Skeletal muscle tissue (tissue), 4 donors: ENCODE results near the gene S100PBP. TPM values are rescaled to one million over a fixed set of nuclear protein-coding genes. Genes with fewer than 3 reads are reported as not detected.
A peak's percentile ranks its signal among the peaks of the same experiment; 100 is the strongest.

ENCODE experiments used
- H3K27ac ChIP-seq: one replicate; pipeline ENCODE4 v1.7.0; 2013; ENCODE audit warnings: mild to moderate bottlenecking, low read depth, low read length, inconsistent platforms
- H3K27me3 ChIP-seq, 3 donors: one replicate each; pipeline ENCODE4 v1.7.0; 2013; ENCODE audit warnings: low read length in 3 of 3; ENCODE audit not compliant: control insufficient read depth in 3 of 3, insufficient read depth in 3 of 3
- H3K36me3 ChIP-seq, 3 donors: one replicate each; pipeline ENCODE4 v1.7.0; 2013; ENCODE audit warnings: low read length in 3 of 3; ENCODE audit not compliant: control insufficient read depth in 3 of 3, insufficient read depth in 3 of 3
- H3K4me1 ChIP-seq, 3 donors: one replicate each; pipeline ENCODE4 v1.7.0; 2013; ENCODE audit warnings: low read length in 3 of 3, mild to moderate bottlenecking in 3 of 3; ENCODE audit not compliant: control insufficient read depth in 3 of 3, insufficient read depth in 3 of 3
- H3K4me3 ChIP-seq, 3 donors: one replicate each; pipeline ENCODE4 v1.7.0; 2013; ENCODE audit warnings: low read length in 3 of 3
- H3K9ac ChIP-seq, 3 donors: one replicate each; pipeline ENCODE4 v1.7.0; 2013; ENCODE audit warnings: low read length in 3 of 3, mild to moderate bottlenecking in 3 of 3, moderate library complexity in 2 of 3, low read depth in 1 of 3
- H3K9me3 ChIP-seq, 3 donors: one replicate each; pipeline ENCODE4 v1.7.0; 2013; ENCODE audit warnings: low read length in 3 of 3; ENCODE audit not compliant: control insufficient read depth in 3 of 3
- total RNA-seq: library from RNA; depleted of rRNA; stranded (reverse); fragments of >200 nt; gene quantifications from one replicate; pipeline ENCODE4 v1.2.3, GENCODE V29; 2014
- donor health status: Osteomylitis.

S100PBP gene
- total RNA-seq, 1 donor from 2014 or later, result 22.4 TPM

DNA sequence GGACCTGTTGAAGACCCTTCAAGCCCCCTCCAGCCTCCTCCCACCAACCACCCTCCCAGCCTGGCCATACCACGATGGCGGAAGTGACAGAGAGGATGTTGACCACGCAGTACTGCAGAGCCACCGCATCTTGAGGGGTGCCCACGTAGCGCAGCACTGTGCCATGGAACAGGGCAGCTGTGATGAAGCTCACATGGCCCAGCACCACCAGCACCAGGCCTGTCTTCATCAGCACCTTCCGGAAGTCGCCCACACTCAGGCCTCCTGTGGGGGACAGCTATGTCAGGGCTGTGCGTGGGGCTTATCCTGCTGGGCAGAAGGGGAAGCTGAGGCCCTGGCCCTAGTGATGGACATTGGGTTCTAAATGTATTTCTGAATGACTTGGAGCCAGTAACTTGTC, 80.6 kb downstream of the S100PBP start:
- Histone ChIP-seq H3K4me3 (no peak overlapping the region), H3K9me3 (no peaks in the 10 kb centered on the region), H3K9ac (no peak overlapping the region), H3K27ac (no peak overlapping the region), H3K4me1 (peaks cover 9 to 11% (median 10%) of the 10 kb centered on the region in 3 donors), H3K27me3 (peaks cover 3 to 35% (median 23%) of the 10 kb centered on the region in 3 donors), H3K36me3 (no peaks in the 10 kb centered on the region)

DNA sequence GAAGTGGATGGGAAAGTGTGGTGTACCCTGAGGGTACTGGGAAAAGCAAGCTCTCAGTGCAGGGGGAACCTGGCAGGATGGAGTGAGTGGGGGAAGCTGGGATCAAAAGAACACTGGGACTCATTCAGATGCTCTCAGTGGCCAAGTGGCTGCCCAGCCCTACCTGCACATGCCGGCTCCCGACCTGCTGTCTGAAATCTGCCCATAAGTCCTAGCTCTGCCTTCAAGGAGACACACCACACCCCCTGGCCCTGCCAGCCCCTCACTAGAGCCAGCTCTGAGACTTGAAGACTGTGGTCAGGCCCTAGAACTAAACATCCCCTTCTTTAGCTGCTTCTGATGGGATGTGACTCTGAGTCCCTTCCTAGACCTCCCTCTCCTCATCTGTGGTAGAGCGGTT, 81.5 kb downstream of the S100PBP start:
- H3K4me1 ChIP-seq, result peaks cover 9 to 11% (median 10%) of the 10 kb centered on the region in 3 donors
- H3K36me3 ChIP-seq, result no peaks in the 10 kb centered on the region
- H3K9ac ChIP-seq, result no peak overlapping the region
- H3K27ac ChIP-seq, result no peak overlapping the region
- H3K4me3 ChIP-seq, result no peak overlapping the region
- H3K9me3 ChIP-seq, result no peaks in the 10 kb centered on the region
- peaks cover 0 to 29% (median 17%) of the 10 kb centered on the region in 3 donors for H3K27me3 ChIP-seq

DNA sequence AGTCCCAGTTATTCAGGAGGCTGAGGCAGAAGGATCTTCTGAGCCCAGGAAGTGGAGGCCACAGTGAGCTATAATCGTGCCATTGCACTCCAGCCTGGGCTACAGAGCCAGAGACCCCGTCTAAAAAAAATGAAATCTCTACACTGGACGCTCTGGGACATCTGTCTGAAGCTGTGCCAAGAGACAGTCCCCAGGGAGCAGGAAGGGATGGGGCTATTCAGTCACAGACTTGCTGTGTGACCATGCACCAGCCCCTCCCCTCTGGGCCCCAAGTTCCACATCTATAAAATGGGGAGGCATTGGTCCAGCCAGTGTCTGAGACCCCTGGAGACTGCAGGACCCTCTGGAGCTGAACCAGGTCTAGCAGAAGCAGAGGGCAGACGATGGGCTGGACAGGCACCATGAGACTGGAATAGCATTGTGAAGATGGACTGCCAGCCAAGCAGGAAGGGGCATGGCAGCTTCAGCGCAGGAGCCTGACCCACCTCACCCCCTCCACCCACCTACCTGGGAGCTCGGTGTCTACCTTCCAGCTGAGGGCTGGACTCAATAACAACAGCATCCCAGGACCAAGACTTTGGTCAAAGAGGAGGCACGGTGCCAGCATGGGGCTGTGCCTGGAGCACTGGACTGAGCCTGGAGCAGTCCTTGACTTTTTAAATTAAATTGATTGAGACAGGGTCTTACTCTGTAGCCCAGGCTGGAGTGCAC, 82.3 kb downstream of the S100PBP start:
- Histone ChIP-seq H3K9ac (no peak overlapping the region), H3K27me3 (peaks cover 0 to 26% (median 17%) of the 10 kb centered on the region in 3 donors), H3K9me3 (no peaks in the 10 kb centered on the region), H3K27ac (no peak overlapping the region), H3K4me3 (no peak overlapping the region), H3K4me1 (peaks cover 9 to 11% (median 10%) of the 10 kb centered on the region in 3 donors), H3K36me3 (no peaks in the 10 kb centered on the region)

DNA sequence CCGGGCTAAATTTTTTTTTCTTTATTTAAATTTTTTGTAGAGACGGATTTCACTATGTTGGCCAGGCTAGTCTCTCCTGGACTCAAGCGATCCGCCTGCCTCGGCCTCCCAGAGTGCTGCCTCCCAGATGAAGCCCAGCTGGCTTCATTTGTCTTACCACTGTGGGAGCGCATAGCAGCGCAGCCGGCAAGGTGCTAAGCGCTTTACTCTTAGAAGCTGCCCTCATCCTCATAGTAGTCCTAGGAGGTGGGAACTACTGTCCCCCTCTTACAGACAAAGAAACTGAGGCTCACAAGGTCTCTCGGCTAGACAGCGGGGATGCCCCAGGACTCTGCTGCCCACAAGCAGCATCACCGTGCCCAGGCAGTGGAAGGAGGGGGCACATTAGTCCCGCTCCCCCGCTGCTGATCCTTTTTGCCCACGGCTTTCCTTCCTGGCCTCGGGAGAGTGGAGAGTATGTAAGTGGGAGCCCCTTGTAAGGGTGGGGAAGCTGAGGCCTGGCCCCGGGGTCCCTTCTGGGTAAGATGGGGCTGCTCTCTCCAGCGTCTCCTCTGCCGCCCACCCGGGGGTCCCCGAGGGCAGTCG, 83.0 kb downstream of the S100PBP start:
- H3K4me3 ChIP-seq, result peak overlapping the region; percentile 60 to 66 (median 63)
- peaks cover 9 to 11% (median 10%) of the 10 kb centered on the region in 3 donors for H3K4me1 ChIP-seq
- H3K27ac ChIP-seq, result no peak overlapping the region
- H3K27me3 ChIP-seq, result peaks cover 0 to 22% (median 17%) of the 10 kb centered on the region in 3 donors
- no peaks in the 10 kb centered on the region for H3K36me3 ChIP-seq
- H3K9me3 ChIP-seq, result no peaks in the 10 kb centered on the region
- H3K9ac ChIP-seq, result peak overlapping the region in 2 of 3 donors; percentile 38 to 68

DNA sequence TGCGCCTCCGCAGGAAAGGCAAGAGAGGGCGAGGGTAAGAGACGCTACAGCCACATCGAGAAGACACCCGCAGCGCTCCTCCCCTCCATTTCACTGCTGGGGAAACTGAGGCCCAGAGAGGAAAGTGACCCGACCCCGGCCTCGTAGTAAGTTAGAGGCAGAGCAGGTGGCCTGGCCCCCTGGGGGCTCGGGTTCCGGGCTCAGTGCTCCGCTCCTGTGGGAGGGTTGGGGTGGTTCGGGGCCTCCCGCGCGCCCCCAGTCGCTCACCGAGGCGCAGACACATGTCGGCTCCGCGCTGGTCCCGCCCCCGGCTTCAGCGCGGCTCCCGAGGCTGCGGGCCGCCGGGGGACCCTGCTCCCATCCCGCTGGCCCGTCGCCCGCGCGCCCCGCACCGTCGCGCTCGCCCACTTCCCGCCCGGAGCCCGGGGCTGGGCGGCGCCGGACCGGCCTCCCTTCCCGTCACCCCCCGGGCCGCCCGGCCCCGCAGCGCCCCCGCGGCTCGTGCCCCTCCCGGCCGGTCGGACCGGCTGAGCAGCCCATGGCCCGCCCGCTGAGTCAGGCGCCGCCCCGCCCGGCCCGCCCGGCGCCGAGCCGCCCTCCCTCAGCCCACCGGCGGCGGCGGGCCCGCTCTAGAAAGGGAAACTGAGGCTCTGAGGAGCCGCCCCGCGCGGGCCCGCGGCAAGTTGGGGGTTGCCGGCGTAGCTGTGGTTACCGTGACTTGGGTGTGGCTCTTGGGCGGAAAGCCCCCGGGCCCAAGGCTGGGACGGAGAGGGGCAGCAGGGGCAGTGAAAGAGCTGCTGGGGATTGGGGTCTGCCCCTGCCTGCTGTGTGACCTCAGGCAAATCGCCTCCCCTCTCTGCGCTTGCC, 83.7 kb downstream of the S100PBP start, which contains the start of gene TMEM54:
TMEM54 (minus strand) TSS at position 434 of the 867 bp plus-strand sequence; CDS start at position 283, 151 bp downstream.
- H3K27ac ChIP-seq, result no peak within 1 kb of the TSS
- H3K9ac ChIP-seq, result peak within 1 kb of the TSS; percentile 56 to 68 (median 65)

DNA sequence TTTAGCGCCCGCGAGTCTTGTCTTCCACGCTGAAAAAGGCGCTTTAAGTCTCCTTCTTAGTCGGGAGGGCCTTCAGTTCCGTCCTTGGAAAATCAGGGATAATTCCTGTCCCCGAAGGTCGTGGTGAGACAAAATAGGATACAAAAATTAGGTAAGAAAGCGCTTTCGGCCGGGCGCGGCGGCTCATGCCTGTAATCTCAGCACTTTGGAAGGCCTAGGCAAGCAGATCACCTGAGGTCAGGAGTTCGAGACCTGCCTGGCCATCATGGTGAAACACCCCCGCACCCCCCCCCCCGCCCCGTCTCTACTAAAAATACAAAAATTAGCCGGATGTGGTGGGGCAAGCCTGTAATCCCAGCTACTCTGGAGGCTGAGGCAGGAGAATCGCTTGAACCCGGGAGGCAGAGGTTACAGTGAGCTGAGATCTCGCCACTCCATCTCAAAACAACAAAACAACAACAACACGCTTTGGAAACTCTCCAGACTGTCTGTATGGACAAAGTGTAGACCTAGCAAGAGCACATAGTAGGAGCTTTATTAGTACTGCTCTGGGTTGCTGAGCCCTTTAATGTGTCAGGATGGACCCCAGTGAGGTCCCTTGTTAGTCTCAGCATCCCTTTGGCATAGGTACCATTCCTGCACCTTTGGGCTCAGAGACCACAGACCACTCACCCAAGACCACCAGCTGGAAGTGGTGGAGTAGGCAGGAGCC, 84.5 kb downstream of the S100PBP start:
- Histone ChIP-seq H3K4me3 (peak overlapping the region; percentile 65 to 76 (median 66)), H3K4me1 (peaks cover 9 to 11% (median 10%) of the 10 kb centered on the region in 3 donors), H3K36me3 (no peaks in the 10 kb centered on the region), H3K9ac (peak overlapping the region; percentile 56 to 65 (median 62)), H3K27ac (no peak overlapping the region), H3K9me3 (no peaks in the 10 kb centered on the region), H3K27me3 (peaks cover 0 to 18% (median 17%) of the 10 kb centered on the region in 3 donors)

More for the DNA sequence above, 83.7 kb downstream of the S100PBP start, which contains the start of gene TMEM54:
- Histone ChIP-seq H3K4me3 (peak within 1 kb of the TSS; percentile 65 to 76 (median 66)), H3K4me1 (peaks cover 9 to 11% (median 10%) of the 10 kb centered on the region in 3 donors), H3K36me3 (no peaks in the 10 kb centered on the region), H3K27me3 (peaks cover 0 to 19% (median 17%) of the 10 kb centered on the region in 3 donors), H3K9me3 (no peaks in the 10 kb centered on the region)

DNA sequence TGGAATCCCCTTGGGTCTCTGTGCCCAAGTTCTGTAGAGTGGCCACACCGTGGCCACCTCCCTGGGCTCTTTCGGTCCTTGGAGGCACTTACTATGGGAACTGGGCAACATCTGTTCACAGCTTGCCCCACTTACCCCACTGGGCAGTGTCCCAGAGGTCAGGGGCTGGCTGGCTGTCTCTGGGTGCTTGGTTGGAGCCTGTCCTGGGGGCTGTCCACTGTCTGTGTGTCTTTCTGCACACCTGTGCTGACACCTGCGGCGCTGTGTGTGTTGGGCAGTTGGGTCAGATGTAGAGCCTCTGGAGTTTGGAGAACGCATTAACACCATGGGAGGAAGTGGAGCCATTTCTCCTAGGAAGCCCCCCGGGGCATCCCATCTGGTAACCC, 85.1 kb downstream of the S100PBP start:
- H3K4me1 ChIP-seq, result peaks cover 9 to 11% (median 10%) of the 10 kb centered on the region in 3 donors
- H3K27ac ChIP-seq, result no peak overlapping the region
- H3K4me3 ChIP-seq, result no peak overlapping the region
- H3K36me3 ChIP-seq, result no peaks in the 10 kb centered on the region
- peaks cover 0 to 17% (median 16%) of the 10 kb centered on the region in 3 donors for H3K27me3 ChIP-seq
- no peak overlapping the region for H3K9ac ChIP-seq
- H3K9me3 ChIP-seq, result no peaks in the 10 kb centered on the region

DNA sequence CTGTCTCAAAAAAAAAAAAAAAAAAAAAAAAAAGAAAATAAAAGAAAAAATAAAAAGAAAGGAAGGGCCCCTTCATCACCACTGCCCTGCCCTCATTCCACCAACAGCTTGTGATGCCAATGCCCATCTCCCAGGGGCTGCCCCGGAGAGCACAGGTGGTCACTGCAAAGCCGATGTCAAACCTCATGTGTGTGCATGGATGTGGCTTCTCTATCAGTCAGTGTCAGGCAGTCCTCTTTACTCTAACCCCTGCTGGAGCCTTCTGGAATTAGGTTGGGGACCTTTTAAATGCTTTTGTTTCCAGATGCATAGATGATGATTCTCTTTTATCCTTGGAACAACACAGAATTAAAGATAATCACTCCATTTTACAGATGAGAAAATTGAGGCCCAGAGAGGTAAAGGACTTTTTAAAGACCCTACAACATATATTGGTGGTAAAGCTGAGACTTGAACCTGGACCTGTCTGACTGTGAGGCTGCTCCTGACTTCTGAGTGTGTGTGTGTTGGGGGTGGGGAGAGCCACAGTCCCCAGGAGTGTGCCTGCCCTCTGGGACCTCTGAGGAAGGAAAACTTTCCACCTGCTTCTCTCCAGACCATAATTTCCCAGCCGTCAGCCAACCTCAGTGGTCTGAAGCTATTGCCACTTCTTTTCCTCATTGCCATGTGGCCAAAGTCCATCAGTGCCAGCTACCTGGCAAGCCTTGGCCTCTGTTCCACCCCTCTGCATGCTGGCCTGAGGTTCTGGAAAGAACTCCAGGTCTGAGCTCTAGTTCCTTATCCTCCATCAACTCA, 86.7 kb downstream of the S100PBP start:
- no peak overlapping the region for H3K9ac ChIP-seq
- peaks cover 9 to 11% (median 10%) of the 10 kb centered on the region in 3 donors for H3K4me1 ChIP-seq
- no peak overlapping the region for H3K27ac ChIP-seq
- H3K9me3 ChIP-seq, result no peaks in the 10 kb centered on the region
- H3K4me3 ChIP-seq, result no peak overlapping the region
- peaks cover 3 to 17% (median 16%) of the 10 kb centered on the region in 3 donors for H3K27me3 ChIP-seq
- no peaks in the 10 kb centered on the region for H3K36me3 ChIP-seq
